NCI-H2171 treated with DMSO at 0.1 percent for 48 hours (cell line): ENCODE measurements around the gene S1PR1.
A peak's percentile ranks its signal among the peaks of the same experiment; 100 is the strongest.
"Not testable (repeated sequence)": the region's sequence is repeated elsewhere in the genome, so short reads cannot be mapped to it uniquely, and the experiment has no call there.

Experiments
- DNase-seq: peaks from one replicate; lab custom pipeline; 2025; lab: John Stamatoyannopoulos, UW

Gene S1PR1

GRCh38 chr1:101236516-101237228 lies at the start of gene S1PR1:
S1PR1 (plus strand) TSS chr1:101237019; CDS start chr1:101238985, 1,966 bp downstream.
- no peak for DNase-seq

GRCh38 chr1:101187297-101187696 lies 49.5 kb upstream of the S1PR1 start:
- no peak for DNase-seq

- DNase-seq: no peak
These were observed 48.5 kb upstream of the S1PR1 start for GRCh38 chr1:101188331-101188730.

GRCh38 chr1:101188968-101189367 lies 47.9 kb upstream of the S1PR1 start:
- not testable (repeated sequence) for DNase-seq

- DNase-seq: no peak
These were observed 46.4 kb upstream of the S1PR1 start for GRCh38 chr1:101190441-101190840.

GRCh38 chr1:101191049-101191448 lies 45.8 kb upstream of the S1PR1 start:
- no peak for DNase-seq

GRCh38 chr1:101193733-101194169 lies 43.1 kb upstream of the S1PR1 start:
- no peak for DNase-seq

- no peak for DNase-seq
These were observed 42.1 kb upstream of the S1PR1 start for GRCh38 chr1:101194746-101195145.

- DNase-seq: no peak
These were observed 40.2 kb upstream of the S1PR1 start for GRCh38 chr1:101196668-101197067.

- DNase-seq: no peak
These were observed 37.8 kb upstream of the S1PR1 start for GRCh38 chr1:101198842-101199636.

- no peak for DNase-seq
These were observed 37.2 kb upstream of the S1PR1 start for GRCh38 chr1:101199637-101199982.

- DNase-seq: no peak
These were observed 36.3 kb upstream of the S1PR1 start for GRCh38 chr1:101200513-101200912.

GRCh38 chr1:101203820-101204540 lies 32.8 kb upstream of the S1PR1 start:
- peak; percentile 83 for DNase-seq

GRCh38 chr1:101205457-101205856 lies 31.4 kb upstream of the S1PR1 start:
- peak; percentile 59 for DNase-seq

- DNase-seq: not testable (repeated sequence)
These were observed 30.7 kb upstream of the S1PR1 start for GRCh38 chr1:101206139-101206538.

- DNase-seq: not testable (repeated sequence)
These were observed 29.5 kb upstream of the S1PR1 start for GRCh38 chr1:101207271-101207670.

- DNase-seq: no peak
These were observed 28.9 kb upstream of the S1PR1 start for GRCh38 chr1:101207891-101208290.

- no peak for DNase-seq
These were observed 21.3 kb upstream of the S1PR1 start for GRCh38 chr1:101215363-101216011.

GRCh38 chr1:101216623-101217022 lies 20.2 kb upstream of the S1PR1 start:
- no peak for DNase-seq

- DNase-seq: no peak
These were observed 19.7 kb upstream of the S1PR1 start for GRCh38 chr1:101217148-101217547.

GRCh38 chr1:101218968-101219367 lies 17.9 kb upstream of the S1PR1 start:
- not testable (repeated sequence) for DNase-seq
